Measurements from ENCODE around the gene REPS1.

Gene REPS1

GRCh38 chr6:139016337-139017213, 28.5 kb upstream of the REPS1 start:
- Histone ChIP-seq H3K4me3 (ENCODE audit: low read length) (no peak overlapping the region), H3K23ac (ENCODE audit: low read length) (no peak overlapping the region), H3K56ac (ENCODE audit: low read length) (no peak overlapping the region), H3K79me1 (ENCODE audit: low read length) (no peaks in the 10 kb centered on the region), H3K27me3 (ENCODE audit: insufficient read depth, low read length, poor library complexity) (no peaks in the 10 kb centered on the region), H2BK120ac (ENCODE audit: low read depth, low read length) (no peak overlapping the region), H4K8ac (ENCODE audit: low read depth, low read length) (no peak overlapping the region), H4K5ac (ENCODE audit: low read length) (no peak overlapping the region), H2AK5ac (ENCODE audit: low read length) (no peak overlapping the region), H3K4me2 (ENCODE audit: low read length) (no peak overlapping the region), H3K9ac (ENCODE audit: low read length) (no peak overlapping the region), H2BK5ac (ENCODE audit: low read length) (no peak overlapping the region), H2BK15ac (replicated peaks; ENCODE audit: low read depth) (no peak overlapping the region), H3K27ac (ENCODE audit: low read depth, low read length) (no peak overlapping the region), H3K36me3 (ENCODE audit: control insufficient read depth, insufficient read depth, low read length) (no peaks in the 10 kb centered on the region), H3K79me2 (ENCODE audit: control insufficient read depth, insufficient read depth, low read length) (no peaks in the 10 kb centered on the region), H3K4ac (ENCODE audit: low read depth, low read length) (no peak overlapping the region), H3K4me1 (ENCODE audit: control insufficient read depth, low read depth, low read length) (no peaks in the 10 kb centered on the region), H3K18ac (ENCODE audit: low read length) (no peak overlapping the region)
- WGBS (ENCODE audit: extremely low coverage, insufficient coverage, low lambda C conversion rate) = no CpG with 5 or more reads among the region's 7 CpGs
- no peak for DNase-seq

GRCh38 chr6:139014945-139015344, 26.9 kb upstream of the REPS1 start:
- DNase-seq = no peak
- no peak overlapping the region for H3K23ac ChIP-seq (ENCODE audit: low read length)
- no peak overlapping the region for H2AK5ac ChIP-seq (ENCODE audit: low read length)
- H3K27ac ChIP-seq (ENCODE audit: low read depth, low read length) = no peak overlapping the region
- no peak overlapping the region for H3K56ac ChIP-seq (ENCODE audit: low read length)
- no peaks in the 10 kb centered on the region for H3K36me3 ChIP-seq (ENCODE audit: control insufficient read depth, insufficient read depth, low read length)
- H2BK5ac ChIP-seq (ENCODE audit: low read length) = no peak overlapping the region
- H3K4me1 ChIP-seq (ENCODE audit: control insufficient read depth, low read depth, low read length) = no peaks in the 10 kb centered on the region
- no peaks in the 10 kb centered on the region for H3K79me1 ChIP-seq (ENCODE audit: low read length)
- H3K79me2 ChIP-seq (ENCODE audit: control insufficient read depth, insufficient read depth, low read length) = no peaks in the 10 kb centered on the region
- no peak overlapping the region for H3K9ac ChIP-seq (ENCODE audit: low read length)
- no CpG with 5 or more reads among the region's 3 CpGs for WGBS (ENCODE audit: extremely low coverage, insufficient coverage, low lambda C conversion rate)
- H2BK15ac ChIP-seq (replicated peaks; ENCODE audit: low read depth) = no peak overlapping the region
- no peak overlapping the region for H3K18ac ChIP-seq (ENCODE audit: low read length)
- no peak overlapping the region for H2BK120ac ChIP-seq (ENCODE audit: low read depth, low read length)
- H3K27me3 ChIP-seq (ENCODE audit: insufficient read depth, low read length, poor library complexity) = no peaks in the 10 kb centered on the region
- no peak overlapping the region for H4K5ac ChIP-seq (ENCODE audit: low read length)
- no peak overlapping the region for H3K4me3 ChIP-seq (ENCODE audit: low read length)
- H4K8ac ChIP-seq (ENCODE audit: low read depth, low read length) = no peak overlapping the region
- H3K4ac ChIP-seq (ENCODE audit: low read depth, low read length) = no peak overlapping the region
- H3K4me2 ChIP-seq (ENCODE audit: low read length) = no peak overlapping the region

GRCh38 chr6:139013185-139013800, 25.2 kb upstream of the REPS1 start:
- Histone ChIP-seq H4K5ac (ENCODE audit: low read length) (no peak overlapping the region), H3K4ac (ENCODE audit: low read depth, low read length) (no peak overlapping the region), H3K18ac (ENCODE audit: low read length) (no peak overlapping the region), H3K4me3 (ENCODE audit: low read length) (no peak overlapping the region), H3K9ac (ENCODE audit: low read length) (no peak overlapping the region), H3K56ac (ENCODE audit: low read length) (no peak overlapping the region), H2BK5ac (ENCODE audit: low read length) (no peak overlapping the region), H2AK5ac (ENCODE audit: low read length) (no peak overlapping the region), H3K4me2 (ENCODE audit: low read length) (no peak overlapping the region), H3K36me3 (ENCODE audit: control insufficient read depth, insufficient read depth, low read length) (no peaks in the 10 kb centered on the region), H3K27me3 (ENCODE audit: insufficient read depth, low read length, poor library complexity) (peaks cover 2% of the 10 kb centered on the region), H4K8ac (ENCODE audit: low read depth, low read length) (no peak overlapping the region), H3K79me1 (ENCODE audit: low read length) (no peaks in the 10 kb centered on the region), H3K27ac (ENCODE audit: low read depth, low read length) (no peak overlapping the region), H2BK120ac (ENCODE audit: low read depth, low read length) (no peak overlapping the region), H2BK15ac (replicated peaks; ENCODE audit: low read depth) (no peak overlapping the region), H3K4me1 (ENCODE audit: control insufficient read depth, low read depth, low read length) (no peaks in the 10 kb centered on the region), H3K79me2 (ENCODE audit: control insufficient read depth, insufficient read depth, low read length) (no peaks in the 10 kb centered on the region), H3K23ac (ENCODE audit: low read length) (no peak overlapping the region)
- no peak for DNase-seq
- WGBS (ENCODE audit: extremely low coverage, insufficient coverage, low lambda C conversion rate) = no CpG with 5 or more reads among the region's 4 CpGs

- Histone ChIP-seq H3K4ac (ENCODE audit: low read depth, low read length) (no peak overlapping the region), H3K36me3 (ENCODE audit: control insufficient read depth, insufficient read depth, low read length) (no peaks in the 10 kb centered on the region), H4K5ac (ENCODE audit: low read length) (no peak overlapping the region), H2BK120ac (ENCODE audit: low read depth, low read length) (no peak overlapping the region), H2BK5ac (ENCODE audit: low read length) (no peak overlapping the region), H2AK5ac (ENCODE audit: low read length) (no peak overlapping the region), H3K9ac (ENCODE audit: low read length) (no peak overlapping the region), H4K8ac (ENCODE audit: low read depth, low read length) (no peak overlapping the region), H3K23ac (ENCODE audit: low read length) (no peak overlapping the region), H3K4me3 (ENCODE audit: low read length) (no peak overlapping the region), H3K18ac (ENCODE audit: low read length) (no peak overlapping the region), H3K27me3 (ENCODE audit: insufficient read depth, low read length, poor library complexity) (peaks cover 3% of the 10 kb centered on the region), H3K79me2 (ENCODE audit: control insufficient read depth, insufficient read depth, low read length) (no peaks in the 10 kb centered on the region), H3K56ac (ENCODE audit: low read length) (no peak overlapping the region), H3K79me1 (ENCODE audit: low read length) (no peaks in the 10 kb centered on the region), H3K4me1 (ENCODE audit: control insufficient read depth, low read depth, low read length) (no peaks in the 10 kb centered on the region), H2BK15ac (replicated peaks; ENCODE audit: low read depth) (no peak overlapping the region), H3K27ac (ENCODE audit: low read depth, low read length) (no peak overlapping the region), H3K4me2 (ENCODE audit: low read length) (no peak overlapping the region)
- no CpG with 5 or more reads among the region's 3 CpGs for WGBS (ENCODE audit: extremely low coverage, insufficient coverage, low lambda C conversion rate)
- no peak for DNase-seq
Observed at GRCh38 chr6:139011980-139012379, 23.9 kb upstream of the REPS1 start.

- no peak overlapping the region for H4K5ac ChIP-seq (ENCODE audit: low read length)
- peak; percentile 98 for DNase-seq
- H3K56ac ChIP-seq (ENCODE audit: low read length) = no peak overlapping the region
- peaks cover 3% of the 10 kb centered on the region for H3K27me3 ChIP-seq (ENCODE audit: insufficient read depth, low read length, poor library complexity)
- no peak overlapping the region for H4K8ac ChIP-seq (ENCODE audit: low read depth, low read length)
- H3K23ac ChIP-seq (ENCODE audit: low read length) = no peak overlapping the region
- H3K79me2 ChIP-seq (ENCODE audit: control insufficient read depth, insufficient read depth, low read length) = no peaks in the 10 kb centered on the region
- H2BK5ac ChIP-seq (ENCODE audit: low read length) = no peak overlapping the region
- no peak overlapping the region for H2AK5ac ChIP-seq (ENCODE audit: low read length)
- no peak overlapping the region for H2BK15ac ChIP-seq (replicated peaks; ENCODE audit: low read depth)
- H3K4ac ChIP-seq (ENCODE audit: low read depth, low read length) = no peak overlapping the region
- no peaks in the 10 kb centered on the region for H3K79me1 ChIP-seq (ENCODE audit: low read length)
- no peaks in the 10 kb centered on the region for H3K4me1 ChIP-seq (ENCODE audit: control insufficient read depth, low read depth, low read length)
- H3K36me3 ChIP-seq (ENCODE audit: control insufficient read depth, insufficient read depth, low read length) = no peaks in the 10 kb centered on the region
- no peak overlapping the region for H2BK120ac ChIP-seq (ENCODE audit: low read depth, low read length)
- H3K9ac ChIP-seq (ENCODE audit: low read length) = no peak overlapping the region
- no peak overlapping the region for H3K18ac ChIP-seq (ENCODE audit: low read length)
- no peak overlapping the region for H3K27ac ChIP-seq (ENCODE audit: low read depth, low read length)
- no peak overlapping the region for H3K4me2 ChIP-seq (ENCODE audit: low read length)
- no peak overlapping the region for H3K4me3 ChIP-seq (ENCODE audit: low read length)
Observed at GRCh38 chr6:139010674-139011073, 22.6 kb upstream of the REPS1 start.

Measured in mesendoderm (in vitro differentiated cells).